Fibroblast of lung (primary cell): ENCODE data around the gene PTRH2. TPM values are rescaled to one million over a fixed set of nuclear protein-coding genes. Genes with fewer than 3 reads are reported as not detected.

Source experiments
- DNase-seq, 2 donors: peaks; one replicate each; pipeline versions ENCODE4 v3.0.0 to v3.0.0-alpha.2; 2010; ENCODE audit warnings: low read depth in 2 of 2
- H2AFZ ChIP-seq: 2 replicates; pipeline ENCODE4 v1.5.1; 2012; ENCODE audit warnings: low read length, control low read depth, inconsistent platforms
- H3K27ac ChIP-seq: 2 replicates; pipeline ENCODE4 v1.5.1; 2011; ENCODE audit warnings: low read length, control low read depth; ENCODE audit not compliant: insufficient read depth
- H3K27me3 ChIP-seq: 2 replicates; pipeline ENCODE4 v1.5.1; 2011; ENCODE audit warnings: mild to moderate bottlenecking, low read length; ENCODE audit not compliant: control insufficient read depth, insufficient read depth
- H3K36me3 ChIP-seq: 2 replicates; pipeline ENCODE4 v1.5.1; 2011; ENCODE audit warnings: low read length; ENCODE audit not compliant: control insufficient read depth, insufficient read depth
- H3K4me1 ChIP-seq: 2 replicates; pipeline ENCODE4 v1.5.1; 2011; ENCODE audit warnings: low read length; ENCODE audit not compliant: control insufficient read depth, insufficient read depth; ENCODE audit errors: extremely low read depth
- H3K4me2 ChIP-seq: 2 replicates; pipeline ENCODE4 v1.5.1; 2011; ENCODE audit warnings: low read length, control low read depth; ENCODE audit not compliant: insufficient read depth; ENCODE audit errors: extremely low read depth
- H3K4me3 ChIP-seq, 4 experiments: fragments of 200-600 bp in 1 of 4; sonication (generic) in 1 of 4; replicated peaks in 1 of 4; 2 replicates each; pipeline ENCODE4 v1.5.1; 2011 to 2016; ENCODE audit warnings: low read length in 4 of 4, low read depth in 3 of 4, mild to moderate bottlenecking in 3 of 4, control low read depth in 2 of 4, inconsistent platforms in 1 of 4, mixed read lengths in 1 of 4; ENCODE audit not compliant: insufficient read depth in 1 of 4; ENCODE audit errors: control extremely low read depth in 1 of 4
- H3K79me2 ChIP-seq: 2 replicates; pipeline ENCODE4 v1.5.1; 2012; ENCODE audit warnings: mild to moderate bottlenecking, low read length, inconsistent platforms; ENCODE audit not compliant: control insufficient read depth, insufficient read depth
- H3K9ac ChIP-seq: 2 replicates; pipeline ENCODE4 v1.5.1; 2011; ENCODE audit warnings: mild to moderate bottlenecking, low read length, control low read depth; ENCODE audit not compliant: insufficient read depth
- H3K9me3 ChIP-seq: 2 replicates; pipeline ENCODE4 v1.5.1; 2012; ENCODE audit warnings: low read depth, low read length; ENCODE audit not compliant: control insufficient read depth, insufficient read depth
- H4K20me1 ChIP-seq: 2 replicates; pipeline ENCODE4 v1.5.1; 2011; ENCODE audit warnings: low read length; ENCODE audit not compliant: control insufficient read depth, insufficient read depth; ENCODE audit errors: extremely low read depth
- EZH2 ChIP-seq: IDR thresholded peaks from 2 replicates; pipeline ENCODE4 v1.5.1; 2012; ENCODE audit warnings: low read length, control low read depth, mild to moderate bottlenecking; ENCODE audit errors: missing control alignments
- polyA plus RNA-seq, 2 donors: library from polyadenylated mRNA; depleted of rRNA in 1 of 2; stranded (reverse) in 1 of 2; unstranded in 1 of 2; fragments of >200 nt; gene quantifications; 2 replicates each; pipeline ENCODE4 v1.2.1, GENCODE V29; 2011 to 2012; ENCODE audit warnings: missing spikeins in 1 of 2
- total RNA-seq: library from RNA; depleted of rRNA; stranded (reverse); fragments of >200 nt; gene quantifications from 2 replicates; pipeline ENCODE4 v1.2.1, GENCODE V29; 2014
- TF ChIP-seq, protein P1 (sequence below), 2 donors: IDR thresholded peaks in 1 of 2; conservative IDR thresholded peaks in 1 of 2; 1 replicate in 1 of 2; 2 replicates in 1 of 2; pipeline ENCODE4 v1.5.1; 2011 to 2012; ENCODE audit warnings: low read length in 2 of 2, control low read depth in 1 of 2, inconsistent platforms in 1 of 2, low read depth in 1 of 2, mild to moderate bottlenecking in 1 of 2

PTRH2 gene
- total and polyA plus RNA-seq, 2 donors (not counting 1 experiment from before 2014, with no cell fraction given), result 26.3 to 60.5 TPM

DNA sequence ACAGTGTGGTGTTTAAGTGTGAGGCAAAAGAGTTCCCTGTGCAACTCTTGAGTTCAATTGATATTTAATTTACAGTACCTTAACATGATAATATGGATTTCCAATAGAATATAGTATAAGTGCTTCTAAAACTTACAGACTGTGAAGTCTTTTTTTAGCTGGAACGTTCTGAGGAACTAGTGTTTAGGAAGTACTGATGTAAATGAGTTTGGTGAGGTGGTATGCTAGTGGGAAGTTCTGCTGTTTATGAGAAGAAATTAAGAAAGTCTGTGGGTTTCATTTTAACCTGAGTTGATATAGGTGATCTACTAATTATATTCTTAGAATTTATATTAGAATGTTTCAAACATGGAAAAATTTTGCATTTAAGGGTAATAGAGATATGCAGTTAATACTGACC, 32.0 kb downstream of the PTRH2 start:
- H3K36me3 ChIP-seq, result peaks cover 19% of the 10 kb centered on the region
- no peak overlapping the region for H3K9ac ChIP-seq
- peaks cover 15% of the 10 kb centered on the region for H3K4me1 ChIP-seq
- TF ChIP-seq, protein P1, sequence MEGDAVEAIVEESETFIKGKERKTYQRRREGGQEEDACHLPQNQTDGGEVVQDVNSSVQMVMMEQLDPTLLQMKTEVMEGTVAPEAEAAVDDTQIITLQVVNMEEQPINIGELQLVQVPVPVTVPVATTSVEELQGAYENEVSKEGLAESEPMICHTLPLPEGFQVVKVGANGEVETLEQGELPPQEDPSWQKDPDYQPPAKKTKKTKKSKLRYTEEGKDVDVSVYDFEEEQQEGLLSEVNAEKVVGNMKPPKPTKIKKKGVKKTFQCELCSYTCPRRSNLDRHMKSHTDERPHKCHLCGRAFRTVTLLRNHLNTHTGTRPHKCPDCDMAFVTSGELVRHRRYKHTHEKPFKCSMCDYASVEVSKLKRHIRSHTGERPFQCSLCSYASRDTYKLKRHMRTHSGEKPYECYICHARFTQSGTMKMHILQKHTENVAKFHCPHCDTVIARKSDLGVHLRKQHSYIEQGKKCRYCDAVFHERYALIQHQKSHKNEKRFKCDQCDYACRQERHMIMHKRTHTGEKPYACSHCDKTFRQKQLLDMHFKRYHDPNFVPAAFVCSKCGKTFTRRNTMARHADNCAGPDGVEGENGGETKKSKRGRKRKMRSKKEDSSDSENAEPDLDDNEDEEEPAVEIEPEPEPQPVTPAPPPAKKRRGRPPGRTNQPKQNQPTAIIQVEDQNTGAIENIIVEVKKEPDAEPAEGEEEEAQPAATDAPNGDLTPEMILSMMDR (conservative IDR thresholded peaks at IDR 0.05 in 1 of 2, IDR thresholded peaks at IDR 0.05 in 1 of 2; ENCODE audit: low read depth in 1 of 2, low read length in 2 of 2), result no peak
- no peak for TF ChIP-seq EZH2
- no peak overlapping the region for H3K27ac ChIP-seq
- H2AFZ ChIP-seq, result no peak overlapping the region
- DNase-seq, result no peak
- H3K9me3 ChIP-seq, result no peaks in the 10 kb centered on the region
- peaks cover 63% of the 10 kb centered on the region for H3K79me2 ChIP-seq
- H3K4me2 ChIP-seq, result no peak overlapping the region
- H3K27me3 ChIP-seq, result no peaks in the 10 kb centered on the region
- no peak overlapping the region for H3K4me3 ChIP-seq
- H4K20me1 ChIP-seq, result no peaks in the 10 kb centered on the region

DNA sequence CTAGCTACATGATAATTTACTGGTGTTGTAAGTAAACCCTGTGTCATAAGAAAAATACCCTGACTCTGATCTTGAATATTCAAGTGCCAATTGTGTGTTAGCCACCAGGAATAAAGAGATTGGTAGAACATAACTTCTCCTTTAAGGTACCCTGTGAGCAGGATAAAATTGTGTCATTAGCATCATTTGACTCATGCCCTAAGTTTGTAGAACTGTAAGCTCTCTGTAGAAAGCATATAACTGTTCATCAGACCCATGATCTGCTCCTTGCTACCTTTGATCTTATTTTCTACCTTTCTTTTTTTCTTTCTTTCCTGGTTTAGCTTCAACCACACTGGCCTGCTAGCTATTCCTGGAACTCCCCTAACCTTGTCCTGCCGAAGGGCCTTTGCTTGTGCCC, 35.8 kb downstream of the PTRH2 start:
- no peak overlapping the region for H3K9ac ChIP-seq
- H3K27ac ChIP-seq, result peak overlapping the region; percentile 2
- peaks cover 27% of the 10 kb centered on the region for H3K4me1 ChIP-seq
- H3K4me3 ChIP-seq, result no peak overlapping the region
- H3K9me3 ChIP-seq, result no peaks in the 10 kb centered on the region
- H4K20me1 ChIP-seq, result no peaks in the 10 kb centered on the region
- no peak for DNase-seq
- H3K36me3 ChIP-seq, result peaks cover 18% of the 10 kb centered on the region
- H3K4me2 ChIP-seq, result peak overlapping the region; percentile 18
- peaks cover 61% of the 10 kb centered on the region for H3K79me2 ChIP-seq
- no peak overlapping the region for H2AFZ ChIP-seq
- H3K27me3 ChIP-seq, result no peaks in the 10 kb centered on the region
- no peak for TF ChIP-seq EZH2
- TF ChIP-seq, protein P1 (conservative IDR thresholded peaks at IDR 0.05 in 1 of 2, IDR thresholded peaks at IDR 0.05 in 1 of 2; ENCODE audit: low read depth in 1 of 2, low read length in 2 of 2), result no peak

DNA sequence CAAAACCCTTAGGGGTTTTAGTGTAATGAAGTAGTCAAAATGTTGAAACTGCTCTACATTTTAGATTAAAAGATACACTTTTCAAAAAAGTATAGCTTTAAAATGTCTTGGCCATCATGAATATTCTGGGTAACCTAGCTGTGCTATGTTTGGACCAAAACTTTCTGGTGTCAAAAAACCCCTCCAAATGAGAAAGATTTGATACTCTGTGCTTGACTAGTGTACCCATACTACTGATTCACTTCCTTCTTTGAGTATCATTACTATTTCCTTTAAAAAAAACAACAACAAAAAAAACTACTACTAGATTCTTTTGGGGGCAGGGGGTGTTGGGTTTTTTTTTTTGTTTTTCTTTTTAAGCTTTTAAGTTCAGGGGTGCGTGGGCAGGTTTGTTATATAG, 37.3 kb downstream of the PTRH2 start:
- peaks cover 29% of the 10 kb centered on the region for H3K4me1 ChIP-seq

More for the DNA sequence above, 37.3 kb downstream of the PTRH2 start:
- H3K79me2 ChIP-seq, result peaks cover 56% of the 10 kb centered on the region
- no peak overlapping the region for H2AFZ ChIP-seq
- no peaks in the 10 kb centered on the region for H3K9me3 ChIP-seq
- no peak overlapping the region for H3K9ac ChIP-seq
- no peaks in the 10 kb centered on the region for H4K20me1 ChIP-seq
- peaks cover 22% of the 10 kb centered on the region for H3K36me3 ChIP-seq
- no peak overlapping the region for H3K27ac ChIP-seq
- DNase-seq, result no peak
- no peak overlapping the region for H3K4me3 ChIP-seq
- H3K27me3 ChIP-seq, result no peaks in the 10 kb centered on the region
- TF ChIP-seq, protein P1 (conservative IDR thresholded peaks at IDR 0.05 in 1 of 2, IDR thresholded peaks at IDR 0.05 in 1 of 2; ENCODE audit: low read depth in 1 of 2, low read length in 2 of 2), result no peak
- no peak for TF ChIP-seq EZH2
- H3K4me2 ChIP-seq, result no peak overlapping the region
